A204.1 (cell line): ENCODE results near the gene ATRN.

Source experiments
- FAIRE-seq: peaks from 2 replicates; lab custom pipeline; 2012; peaks lifted over from hg19 to GRCh38; lab: Jason Lieb, UNC

The ATRN gene

DNA sequence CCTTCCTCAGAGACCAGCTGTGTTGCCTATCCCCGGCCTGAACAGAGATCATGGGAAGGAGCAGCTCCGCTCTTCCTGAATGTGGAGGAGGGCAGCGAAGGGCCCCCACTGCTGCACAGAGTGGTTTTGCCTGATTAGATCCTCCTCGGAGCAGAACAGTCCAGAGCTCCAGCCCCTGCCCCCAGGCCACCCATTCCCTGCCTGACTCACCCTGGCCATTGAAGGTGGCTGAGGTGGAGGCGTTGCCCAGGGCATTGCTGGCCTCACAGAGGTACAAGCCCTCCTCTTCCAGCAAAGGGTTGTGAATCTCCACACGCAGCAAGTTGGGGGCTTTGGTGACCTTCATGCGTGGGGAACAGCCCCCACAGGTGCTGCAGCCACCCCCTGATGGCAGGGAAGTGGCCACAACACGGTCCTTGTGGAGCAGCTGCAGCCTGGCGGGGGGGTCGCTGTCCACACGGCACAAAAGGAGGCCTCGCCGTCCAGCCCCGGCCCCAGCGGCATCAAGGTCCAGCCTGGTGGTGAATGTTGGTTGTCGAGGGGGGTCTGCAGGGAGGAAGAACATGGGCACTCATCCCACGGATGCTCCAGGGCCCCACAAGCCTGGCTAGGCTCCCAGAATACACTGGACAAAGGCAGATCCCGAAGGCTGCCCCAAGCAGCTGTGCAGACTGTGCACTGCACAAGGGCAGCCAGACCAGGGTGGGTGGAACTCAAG lies 226.9 kb downstream of the ATRN start:
- no peak for FAIRE-seq

GRCh38 chr20:3698591-3699001 lies 227.8 kb downstream of the ATRN start:
- FAIRE-seq = no peak

DNA sequence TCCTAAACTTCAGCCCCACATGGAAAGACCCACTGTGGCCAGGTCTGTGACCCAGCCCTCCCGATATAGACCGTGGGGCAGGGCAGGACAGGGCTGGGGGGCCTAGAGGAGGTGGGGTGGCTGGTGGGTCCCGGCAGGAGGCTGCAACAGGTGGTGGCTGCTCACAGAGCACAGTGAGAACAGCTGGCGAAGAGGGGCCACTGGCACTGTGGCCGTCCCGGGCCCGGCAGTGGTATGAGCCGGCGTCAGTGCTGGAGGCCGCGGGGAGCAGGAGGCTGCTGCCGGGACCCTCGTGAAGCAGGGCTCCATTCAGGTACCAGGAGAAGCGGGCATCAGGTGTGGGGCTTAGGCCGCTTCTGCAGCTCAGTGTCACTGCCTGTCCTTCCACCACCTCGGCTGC lies 228.2 kb downstream of the ATRN start:
- FAIRE-seq = no peak
